NCI-H345 (cell line): Measurements from ENCODE around the gene UBAC2.

ENCODE experiments used
- DNase-seq: peaks from one replicate; lab custom pipeline; 2025; lab: John Stamatoyannopoulos, UW

UBAC2 gene

GRCh38 chr13:99418103-99418842 is 217.6 kb downstream of the UBAC2 start:
- no peak for DNase-seq

- no peak for DNase-seq
Observed at GRCh38 chr13:99418843-99419140, 218.1 kb downstream of the UBAC2 start.

GRCh38 chr13:99419591-99420243 is 219.1 kb downstream of the UBAC2 start:
- DNase-seq: no peak

GRCh38 chr13:99421271-99421670 is 220.6 kb downstream of the UBAC2 start:
- DNase-seq: no peak

GRCh38 chr13:99421758-99422585 is 221.3 kb downstream of the UBAC2 start:
- no peak for DNase-seq

GRCh38 chr13:99422586-99423220 is 222.0 kb downstream of the UBAC2 start:
- DNase-seq: no peak

GRCh38 chr13:99425485-99426341 is 225.1 kb downstream of the UBAC2 start:
- no peak for DNase-seq

GRCh38 chr13:99426426-99426825 is 225.8 kb downstream of the UBAC2 start:
- no peak for DNase-seq

- no peak for DNase-seq
Observed at GRCh38 chr13:99429670-99430069, 229.0 kb downstream of the UBAC2 start.

- DNase-seq: no peak
Observed at GRCh38 chr13:99431927-99432608, 231.4 kb downstream of the UBAC2 start.

- no peak for DNase-seq
Observed at GRCh38 chr13:99432609-99433542, 232.2 kb downstream of the UBAC2 start.

- no peak for DNase-seq
Observed at GRCh38 chr13:99433543-99434075, 233.0 kb downstream of the UBAC2 start.

- no peak for DNase-seq
Observed at GRCh38 chr13:99434258-99434788, 233.7 kb downstream of the UBAC2 start.

GRCh38 chr13:99435116-99435515 is 234.5 kb downstream of the UBAC2 start:
- no peak for DNase-seq

- no peak for DNase-seq
Observed at GRCh38 chr13:99435998-99436397, 235.3 kb downstream of the UBAC2 start.
